SK-N-SH (cell line): ENCODE results near the gene AVPR2. TPM values are rescaled to one million over a fixed set of nuclear protein-coding genes. Genes with fewer than 3 reads are reported as not detected.

ENCODE experiments used
- CTCF ChIA-PET: fragments of 300-600, 350-600 bp; formaldehyde crosslinking; extraction: SDS; loops from one replicate; lab custom pipeline; 2021; lab: Yijun Ruan, JAX
- POLR2A ChIA-PET: fragments of 350-600 bp; sonication (Branson Sonifier 250); formaldehyde crosslinking; extraction: SDS; loops from one replicate; lab custom pipeline; 2020; ENCODE audit warnings: antibody characterized with exemption, inconsistent platforms; lab: Yijun Ruan, JAX
- DNase-seq: peaks from one replicate; pipeline ENCODE4 v3.0.0; 2012
- H2AFZ ChIP-seq: fragments of 200-600 bp; sonication (generic); 2 replicates; pipeline ENCODE4 v1.8.1; 2016; ENCODE audit warnings: antibody characterized with exemption, mild to moderate bottlenecking, low read depth
- H3F3A ChIP-seq: fragments of 200-600 bp; sonication (generic); replicated peaks from 2 replicates; pipeline ENCODE3; 2016; ENCODE audit warnings: antibody characterized with exemption, mild to moderate bottlenecking; ENCODE audit not compliant: insufficient read depth
- H3K27ac ChIP-seq, 2 experiments: fragments of 200-500 bp in 1 of 2; fragments of 200-600 bp in 1 of 2; sonication (Bioruptor generic) in 1 of 2; sonication (generic), shearing (Covaris generic) in 1 of 2; 2 replicates each; pipeline versions ENCODE4 v1.5.1 to v1.6.1; 2014 to 2016; ENCODE audit warnings: low read depth in 2 of 2, inconsistent platforms in 1 of 2, low read length in 1 of 2, mild to moderate bottlenecking in 1 of 2, mixed read lengths in 1 of 2
- H3K27me3 ChIP-seq: fragments of 200-600 bp; sonication (generic), shearing (Covaris generic); 2 replicates; pipeline ENCODE4 v1.6.1; 2016; ENCODE audit warnings: mixed run types; ENCODE audit not compliant: insufficient read depth
- H3K36me3 ChIP-seq, 2 experiments: fragments of 200-500 bp in 1 of 2; fragments of 200-600 bp in 1 of 2; sonication (Bioruptor generic) in 1 of 2; sonication (generic) in 1 of 2; replicated peaks in 1 of 2; 2 replicates each; pipeline versions ENCODE3 to v1.5.1; 2014 to 2016; ENCODE audit warnings: low read length in 1 of 2, mild to moderate bottlenecking in 1 of 2; ENCODE audit not compliant: insufficient read depth in 2 of 2, control insufficient read depth in 1 of 2
- H3K4me1 ChIP-seq, 2 experiments: fragments of 200-500 bp in 1 of 2; fragments of 200-600 bp in 1 of 2; sonication (Bioruptor generic) in 1 of 2; sonication (generic), shearing (Covaris generic) in 1 of 2; 2 replicates each; pipeline versions ENCODE4 v1.5.1 to v1.6.1; 2014 to 2016; ENCODE audit warnings: low read depth in 1 of 2, low read length in 1 of 2, mixed run types in 1 of 2; ENCODE audit not compliant: insufficient read depth in 2 of 2, control insufficient read depth in 1 of 2
- H3K4me2 ChIP-seq: fragments of 200-600 bp; sonication (generic), shearing (Covaris generic); 2 replicates; pipeline ENCODE4 v1.6.1; 2017; ENCODE audit warnings: mixed run types
- H3K4me3 ChIP-seq, 2 experiments: fragments of 200-500 bp in 1 of 2; fragments of 200-600 bp in 1 of 2; sonication (Bioruptor generic) in 1 of 2; sonication (generic), shearing (Covaris generic) in 1 of 2; 2 replicates each; pipeline versions ENCODE4 v1.5.1 to v1.8.1; 2014 to 2016; ENCODE audit warnings: low read depth in 2 of 2, inconsistent platforms in 1 of 2, low read length in 1 of 2, mild to moderate bottlenecking in 1 of 2, mixed read lengths in 1 of 2, moderate library complexity in 1 of 2
- H3K79me2 ChIP-seq: fragments of 200-600 bp; sonication (generic); 2 replicates; pipeline ENCODE4 v1.8.1; 2017; ENCODE audit warnings: mild to moderate bottlenecking; ENCODE audit not compliant: insufficient read depth
- H3K9ac ChIP-seq: fragments of 200-600 bp; sonication (generic); 2 replicates; pipeline ENCODE4 v1.6.1; 2017; ENCODE audit warnings: mixed run types
- H3K9me2 ChIP-seq: fragments of 200-600 bp; sonication (generic); 2 replicates; pipeline ENCODE4 v1.6.1; 2017; ENCODE audit warnings: mixed run types
- H3K9me3 ChIP-seq: fragments of 200-600 bp; sonication (generic); 2 replicates; pipeline ENCODE4 v1.6.1; 2017; ENCODE audit warnings: mixed run types, mild to moderate bottlenecking, moderate library complexity
- H4K20me1 ChIP-seq: fragments of 200-600 bp; sonication (generic); 2 replicates; pipeline ENCODE4 v1.6.1; 2017; ENCODE audit warnings: mild to moderate bottlenecking, mixed run types; ENCODE audit not compliant: insufficient read depth
- ELF1 ChIP-seq: IDR thresholded peaks from 2 replicates; pipeline ENCODE4 v1.4.0; 2012
- EP300 ChIP-seq, 2 experiments: IDR thresholded peaks; 2 replicates each; pipeline versions ENCODE4 v1.4.0 to v1.6.1; 2012; ENCODE audit warnings: borderline replicate concordance in 1 of 2, low read depth in 1 of 2, low read length in 1 of 2
- EZH2phosphoT487 ChIP-seq: fragments of 200-600 bp; sonication (generic); IDR thresholded peaks from 2 replicates; pipeline ENCODE4 v1.6.1; 2017; ENCODE audit warnings: low read depth, mixed run types, mild to moderate bottlenecking, antibody characterized with exemption, moderate library complexity, borderline replicate concordance
- FOXJ3 ChIP-seq: sonication (generic); formaldehyde crosslinking; IDR thresholded peaks from 2 replicates; pipeline ENCODE4 v1.5.1; 2020; ENCODE audit warnings: mild to moderate bottlenecking, missing genetic modification reagents
- FOXM1 ChIP-seq: IDR thresholded peaks from 2 replicates; pipeline ENCODE4 v1.4.0; 2012; ENCODE audit warnings: low read depth, mild to moderate bottlenecking
- GATA2 ChIP-seq: sonication (generic); formaldehyde crosslinking; IDR thresholded peaks from 2 replicates; pipeline ENCODE4 v1.5.0; 2020; ENCODE audit warnings: mild to moderate bottlenecking, missing genetic modification reagents
- MAX ChIP-seq: IDR thresholded peaks from 2 replicates; pipeline ENCODE4 v1.4.0; 2012; ENCODE audit warnings: low read depth
- MEF2A ChIP-seq: IDR thresholded peaks from 2 replicates; pipeline ENCODE4 v1.4.0; 2012; ENCODE audit warnings: low read depth, borderline replicate concordance
- MXI1 ChIP-seq: IDR thresholded peaks from 2 replicates; pipeline ENCODE4 v1.6.1; 2012; ENCODE audit warnings: mild to moderate bottlenecking, low read depth, low read length, improper control_type of control experiment
- NRF1 ChIP-seq: IDR thresholded peaks from 2 replicates; pipeline ENCODE4 v1.6.1; 2012; ENCODE audit warnings: low read depth, mild to moderate bottlenecking, low read length
- PBX3 ChIP-seq: IDR thresholded peaks from 2 replicates; pipeline ENCODE4; 2012
- POLR2AphosphoS5 ChIP-seq: IDR thresholded peaks from 2 replicates; pipeline ENCODE4 v1.6.1; 2012; ENCODE audit warnings: low read depth, low read length
- RFX5 ChIP-seq: IDR thresholded peaks from 2 replicates; pipeline ENCODE4 v1.6.1; 2012; ENCODE audit warnings: mild to moderate bottlenecking, improper control_type of control experiment, low read length
- SIN3A ChIP-seq: IDR thresholded peaks from 2 replicates; pipeline ENCODE4 v1.6.1; 2012; ENCODE audit warnings: low read depth, mild to moderate bottlenecking, low read length, moderate library complexity, borderline replicate concordance
- SMC3 ChIP-seq: IDR thresholded peaks from 2 replicates; pipeline ENCODE4 v1.6.1; 2012; ENCODE audit warnings: low read depth, low read length, improper control_type of control experiment
- TAF1 ChIP-seq: IDR thresholded peaks from 2 replicates; pipeline ENCODE4 v1.6.1; 2012; ENCODE audit warnings: low read depth, mild to moderate bottlenecking, low read length, moderate library complexity, borderline replicate concordance
- TCF12 ChIP-seq: IDR thresholded peaks from 2 replicates; pipeline ENCODE4 v1.4.0; 2012
- TEAD4 ChIP-seq: IDR thresholded peaks from 2 replicates; pipeline ENCODE4 v1.4.0; 2012; ENCODE audit warnings: mild to moderate bottlenecking, borderline replicate concordance; ENCODE audit not compliant: insufficient read depth
- USF2 ChIP-seq: fragments of 150-350 bp; IDR thresholded peaks from 2 replicates; pipeline ENCODE4 v1.6.1; 2017; ENCODE audit warnings: antibody characterized with exemption, low read length, low read depth, borderline replicate concordance
- YY1 ChIP-seq: IDR thresholded peaks from 2 replicates; pipeline ENCODE4 v1.4.0; 2012; ENCODE audit warnings: low read depth, mild to moderate bottlenecking
- WGBS: methylation state at CpG from one replicate; pipeline ENCODE4 v1.1.6; 2017; ENCODE audit warnings: low lambda C conversion rate; 5-methylcytosine and 5-hydroxymethylcytosine counted together
- polyA plus RNA-seq, 3 experiments: library from polyadenylated mRNA; depleted of rRNA; stranded (reverse); fragments of >200 nt; gene quantifications; 2 replicates each; pipeline ENCODE4 v1.2.3, GENCODE V29; 2012
- TF ChIP-seq, protein P1 (sequence below): fragments of 150-350 bp; IDR thresholded peaks from 2 replicates; pipeline ENCODE4 v1.6.1; 2016; ENCODE audit warnings: mild to moderate bottlenecking, low read depth, low read length
- TF ChIP-seq, protein P2 (sequence below): fragments of 200-600 bp; sonication (generic); IDR thresholded peaks from 2 replicates; pipeline ENCODE4 v1.6.1; 2017; ENCODE audit warnings: antibody characterized with exemption, mild to moderate bottlenecking, moderate library complexity

The AVPR2 gene
- polyA plus RNA-seq, 1 of the 3 experiments (the other 2 are of a cell fraction): not detected

GRCh38 chrX:153870288-153870690 is 34.2 kb upstream of the AVPR2 start:
- TF ChIP-seq POLR2AphosphoS5 (no peak), GATA2 (CRISPR knock-in tag) (no peak), EP300 (IDR thresholded peaks at IDR 0.05; ENCODE audit: borderline replicate concordance in 1 of 2, low read depth in 1 of 2, low read length in 1 of 2) (no peak), MEF2A (no peak), TAF1 (no peak), YY1 (no peak), RFX5 (no peak), ELF1 (no peak), EZH2phosphoT487 (no peak), MAX (no peak), NRF1 (no peak), TCF12 (no peak), TEAD4 (no peak), PBX3 (no peak), SMC3 (no peak)
- TF ChIP-seq, protein P1, sequence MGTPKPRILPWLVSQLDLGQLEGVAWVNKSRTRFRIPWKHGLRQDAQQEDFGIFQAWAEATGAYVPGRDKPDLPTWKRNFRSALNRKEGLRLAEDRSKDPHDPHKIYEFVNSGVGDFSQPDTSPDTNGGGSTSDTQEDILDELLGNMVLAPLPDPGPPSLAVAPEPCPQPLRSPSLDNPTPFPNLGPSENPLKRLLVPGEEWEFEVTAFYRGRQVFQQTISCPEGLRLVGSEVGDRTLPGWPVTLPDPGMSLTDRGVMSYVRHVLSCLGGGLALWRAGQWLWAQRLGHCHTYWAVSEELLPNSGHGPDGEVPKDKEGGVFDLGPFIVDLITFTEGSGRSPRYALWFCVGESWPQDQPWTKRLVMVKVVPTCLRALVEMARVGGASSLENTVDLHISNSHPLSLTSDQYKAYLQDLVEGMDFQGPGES: no peak
- Histone ChIP-seq H3K4me2 (no peak overlapping the region), H3K79me2 (no peaks in the 10 kb centered on the region), H3K4me3 (no peak overlapping the region), H4K20me1 (peaks cover 7% of the 10 kb centered on the region; the same call in 1 of the 2 replicates), H3K27me3 (no peaks in the 10 kb centered on the region), H3K36me3 (no peaks in the 10 kb centered on the region), H3K9me3 (no peaks in the 10 kb centered on the region), H3K27ac (no peak overlapping the region), H3K4me1 (peaks cover 0 to 35% of the 10 kb centered on the region in 2 experiments; a peak in 1 of 4 replicates), H3K9me2 (no peaks in the 10 kb centered on the region), H3F3A (no peaks in the 10 kb centered on the region), H2AFZ (no peak overlapping the region), H3K9ac (no peak overlapping the region)
- ChIA-PET CTCF (interaction anchor here (1.4 kb wide), 1 partner anchor 30 kb away, joined by 4 read pairs; no protein-coding TSS in a partner anchor), POLR2A (no interaction called here)
- WGBS: 46% methylated on average over 6 of the region's 11 CpGs
- no peak for DNase-seq

DNA sequence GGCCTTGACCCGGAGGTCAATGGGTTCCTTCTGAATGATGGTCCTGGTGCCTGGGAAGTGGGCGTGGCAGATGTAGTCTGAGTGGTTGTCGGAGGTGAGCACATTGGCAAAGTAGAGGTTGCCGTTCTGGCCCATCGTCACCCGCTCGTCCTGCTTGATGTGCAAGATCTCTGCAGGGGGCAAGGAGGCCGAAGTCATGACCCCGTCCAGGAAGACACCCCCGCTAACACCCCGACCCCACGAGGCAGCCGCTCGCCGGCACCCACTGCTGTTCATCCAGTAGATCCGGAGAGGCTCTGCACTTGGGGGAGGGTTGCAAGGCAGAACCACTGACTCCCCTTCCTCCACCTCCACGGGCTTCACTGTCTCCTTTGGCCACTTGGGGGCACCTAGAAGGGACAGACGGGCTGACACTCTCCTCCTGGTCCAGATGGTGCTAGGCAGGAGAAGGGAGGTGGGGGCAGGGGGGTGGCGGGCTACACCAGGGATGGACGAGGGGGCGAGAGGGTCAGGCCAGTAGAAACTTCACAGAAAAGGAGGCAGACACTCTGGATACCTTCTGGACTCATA is 33.6 kb upstream of the AVPR2 start:
- Histone ChIP-seq H3K9ac (no peak overlapping the region), H3K79me2 (no peaks in the 10 kb centered on the region), H3K27me3 (no peaks in the 10 kb centered on the region), H3K9me3 (no peaks in the 10 kb centered on the region), H3K4me3 (no peak overlapping the region), H3K4me2 (no peak overlapping the region), H3K4me1 (peaks cover 0 to 35% of the 10 kb centered on the region in 2 experiments; a peak in 1 of 4 replicates), H4K20me1 (peaks cover 7% of the 10 kb centered on the region; the same call in 1 of the 2 replicates), H2AFZ (no peak overlapping the region), H3K9me2 (no peaks in the 10 kb centered on the region), H3K27ac (no peak overlapping the region), H3F3A (no peaks in the 10 kb centered on the region), H3K36me3 (no peaks in the 10 kb centered on the region)
- DNase-seq: peak; percentile 60
- CTCF ChIA-PET: interaction anchor here (1.4 to 1.6 kb wide), 4 partner anchors 30 to 83 kb away, joined by 3 to 6 read pairs (median 4); no protein-coding TSS in a partner anchor
- POLR2A ChIA-PET: no interaction called here
- WGBS: 30% methylated on average over 11 of the region's 21 CpGs
- TF ChIP-seq MXI1 (no peak), EZH2phosphoT487 (no peak), NRF1 (no peak), SIN3A (no peak), USF2 (no peak), FOXM1 (no peak), FOXJ3 (CRISPR knock-in tag) (no peak), PBX3 (no peak), EP300 (IDR thresholded peaks at IDR 0.05; ENCODE audit: borderline replicate concordance in 1 of 2, low read depth in 1 of 2, low read length in 1 of 2) (no peak)
- TF ChIP-seq, protein P2, sequence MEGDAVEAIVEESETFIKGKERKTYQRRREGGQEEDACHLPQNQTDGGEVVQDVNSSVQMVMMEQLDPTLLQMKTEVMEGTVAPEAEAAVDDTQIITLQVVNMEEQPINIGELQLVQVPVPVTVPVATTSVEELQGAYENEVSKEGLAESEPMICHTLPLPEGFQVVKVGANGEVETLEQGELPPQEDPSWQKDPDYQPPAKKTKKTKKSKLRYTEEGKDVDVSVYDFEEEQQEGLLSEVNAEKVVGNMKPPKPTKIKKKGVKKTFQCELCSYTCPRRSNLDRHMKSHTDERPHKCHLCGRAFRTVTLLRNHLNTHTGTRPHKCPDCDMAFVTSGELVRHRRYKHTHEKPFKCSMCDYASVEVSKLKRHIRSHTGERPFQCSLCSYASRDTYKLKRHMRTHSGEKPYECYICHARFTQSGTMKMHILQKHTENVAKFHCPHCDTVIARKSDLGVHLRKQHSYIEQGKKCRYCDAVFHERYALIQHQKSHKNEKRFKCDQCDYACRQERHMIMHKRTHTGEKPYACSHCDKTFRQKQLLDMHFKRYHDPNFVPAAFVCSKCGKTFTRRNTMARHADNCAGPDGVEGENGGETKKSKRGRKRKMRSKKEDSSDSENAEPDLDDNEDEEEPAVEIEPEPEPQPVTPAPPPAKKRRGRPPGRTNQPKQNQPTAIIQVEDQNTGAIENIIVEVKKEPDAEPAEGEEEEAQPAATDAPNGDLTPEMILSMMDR: no peak
